ENCODE measurements around the gene GTF3C1.

DNA sequence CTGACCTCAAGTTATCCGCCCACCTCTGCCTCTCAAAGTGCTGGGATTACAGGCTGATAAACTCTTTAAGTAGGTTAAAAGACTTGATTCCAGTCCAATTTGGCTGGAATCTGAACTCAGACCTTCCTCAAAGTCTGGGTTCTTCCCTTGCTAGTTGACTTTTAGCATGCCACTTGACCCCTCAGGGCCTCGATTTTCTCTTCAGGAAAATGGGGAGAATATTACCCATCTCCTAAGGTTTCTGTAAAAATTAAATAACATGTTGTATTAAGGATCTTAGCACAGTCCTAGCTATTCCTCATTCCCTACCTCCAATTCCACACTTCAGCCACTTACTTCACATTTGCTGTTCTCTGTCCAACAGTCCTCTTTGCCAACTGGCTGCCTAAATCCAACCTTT lies 1.9 kb downstream of the GTF3C1 start:
- TF ChIP-seq, protein P1, sequence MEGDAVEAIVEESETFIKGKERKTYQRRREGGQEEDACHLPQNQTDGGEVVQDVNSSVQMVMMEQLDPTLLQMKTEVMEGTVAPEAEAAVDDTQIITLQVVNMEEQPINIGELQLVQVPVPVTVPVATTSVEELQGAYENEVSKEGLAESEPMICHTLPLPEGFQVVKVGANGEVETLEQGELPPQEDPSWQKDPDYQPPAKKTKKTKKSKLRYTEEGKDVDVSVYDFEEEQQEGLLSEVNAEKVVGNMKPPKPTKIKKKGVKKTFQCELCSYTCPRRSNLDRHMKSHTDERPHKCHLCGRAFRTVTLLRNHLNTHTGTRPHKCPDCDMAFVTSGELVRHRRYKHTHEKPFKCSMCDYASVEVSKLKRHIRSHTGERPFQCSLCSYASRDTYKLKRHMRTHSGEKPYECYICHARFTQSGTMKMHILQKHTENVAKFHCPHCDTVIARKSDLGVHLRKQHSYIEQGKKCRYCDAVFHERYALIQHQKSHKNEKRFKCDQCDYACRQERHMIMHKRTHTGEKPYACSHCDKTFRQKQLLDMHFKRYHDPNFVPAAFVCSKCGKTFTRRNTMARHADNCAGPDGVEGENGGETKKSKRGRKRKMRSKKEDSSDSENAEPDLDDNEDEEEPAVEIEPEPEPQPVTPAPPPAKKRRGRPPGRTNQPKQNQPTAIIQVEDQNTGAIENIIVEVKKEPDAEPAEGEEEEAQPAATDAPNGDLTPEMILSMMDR (IDR thresholded peaks at IDR 0.05): no peak
- TF ChIP-seq POLR2A (IDR thresholded peaks at IDR 0.05): no peak
